CD4-positive, alpha-beta T cell (primary cell): Measurements from ENCODE around the gene EIPR1. TPM values are rescaled to one million over a fixed set of nuclear protein-coding genes. Genes with fewer than 3 reads are reported as not detected.

Source experiments
- ATAC-seq: fragments of 200-7000 bp; cut with Tn5 transposase; one replicate; pipeline ENCODE4 v1.10.0; 2022; ENCODE audit warnings: mild to moderate bottlenecking; ENCODE audit not compliant: poor library complexity
- CTCF ChIA-PET: fragments of 350-600 bp; sonication (Branson Sonifier 250); formaldehyde crosslinking; loops from one replicate; lab custom pipeline; 2021; ENCODE audit warnings: antibody characterized with exemption, inconsistent platforms; lab: Charles Lee
- POLR2A ChIA-PET: fragments of 350-600 bp; sonication (Branson Sonifier 250); formaldehyde crosslinking; loops from one replicate; lab custom pipeline; 2021; ENCODE audit warnings: antibody characterized with exemption, inconsistent platforms; lab: Charles Lee
- DNase-seq, 14 experiments: peaks; one replicate each; pipeline ENCODE4 v3.0.0-alpha.2; 2013 to 2020; ENCODE audit warnings: mixed read lengths in 2 of 14
- H3K27ac ChIP-seq, 2 donors: one replicate each; pipeline versions ENCODE4 v1.5.1 to v1.7.0; 2013; ENCODE audit warnings: low read length in 2 of 2, low read depth in 1 of 2, mild to moderate bottlenecking in 1 of 2
- H3K27me3 ChIP-seq, 2 experiments: 1 replicate in 1 of 2; 2 replicates in 1 of 2; pipeline versions ENCODE4 v1.6.1 to v1.7.0; 2013; ENCODE audit warnings: low read length in 2 of 2, control low read depth in 1 of 2, mild to moderate bottlenecking in 1 of 2, moderate library complexity in 1 of 2; ENCODE audit not compliant: insufficient read depth in 2 of 2, control insufficient read depth in 1 of 2
- H3K36me3 ChIP-seq: one replicate; pipeline ENCODE4 v1.6.1; 2013; ENCODE audit warnings: low read length, control low read depth; ENCODE audit not compliant: insufficient read depth
- H3K4me1 ChIP-seq: one replicate; pipeline ENCODE4 v1.6.1; 2013; ENCODE audit warnings: low read length, control low read depth; ENCODE audit not compliant: insufficient read depth
- H3K4me3 ChIP-seq: one replicate; pipeline ENCODE4 v1.5.1; 2013; ENCODE audit warnings: mild to moderate bottlenecking, low read length, moderate library complexity
- H3K9me3 ChIP-seq, 2 experiments: 1 replicate in 1 of 2; 2 replicates in 1 of 2; pipeline versions ENCODE4 v1.6.1 to v1.7.0; 2013; ENCODE audit warnings: low read length in 2 of 2, mild to moderate bottlenecking in 2 of 2, control low read depth in 1 of 2, moderate library complexity in 1 of 2; ENCODE audit not compliant: control insufficient read depth in 1 of 2, insufficient read depth in 1 of 2
- H3K27ac Mint-ChIP-seq: one replicate; pipeline ENCODE4 v1.8.0; 2020; ENCODE audit warnings: mixed read lengths
- H3K27me3 Mint-ChIP-seq: one replicate; pipeline ENCODE4 v1.8.0; 2021; ENCODE audit warnings: mixed read lengths
- H3K36me3 Mint-ChIP-seq: one replicate; pipeline ENCODE4 v1.8.0; 2021; ENCODE audit warnings: low read depth, mixed read lengths
- H3K4me1 Mint-ChIP-seq: one replicate; pipeline ENCODE4 v1.8.0; 2021; ENCODE audit warnings: low read depth, mixed read lengths
- H3K4me3 Mint-ChIP-seq: one replicate; pipeline ENCODE4 v1.8.0; 2020; ENCODE audit warnings: mild to moderate bottlenecking, mixed read lengths
- H3K9me3 Mint-ChIP-seq: one replicate; pipeline ENCODE4 v1.8.0; 2020; ENCODE audit warnings: mixed read lengths
- CTCF ChIP-seq: fragments of 200-600 bp; IDR thresholded peaks from one replicate; pipeline ENCODE4 v1.8.0; 2022; ENCODE audit warnings: antibody characterized with exemption, mild to moderate bottlenecking
- intact Hi-C, 2 experiments: fragments of 100-400 bp; cut with DNase I in 1 of 2; cut with micrococcal nuclease in 1 of 2; formaldehyde crosslinking; loops; one replicate each; pipeline versions ENCODE4 v1.15.1 to v1.9.0; 2023 to 2025; cut with DNase I, micrococcal nuclease
- total RNA-seq, 174 experiments: library from RNA in 2 of 174; stranded (reverse) in 2 of 174; gene quantifications; one replicate each; pipeline ENCODE4 v1.2.3 and lab custom pipeline; 2021 to 2026

The EIPR1 gene
- total RNA-seq, 2 experiments from 2014 or later = 11.0 to 12.4 TPM

- Histone ChIP-seq H3K4me3 (no peak overlapping the region), H3K27me3 (no peaks in the 10 kb centered on the region), H3K36me3 (no peaks in the 10 kb centered on the region), H3K27ac (no peak overlapping the region), H3K4me1 (no peaks in the 10 kb centered on the region), H3K9me3 (peaks cover 0 to 19% of the 10 kb centered on the region in 2 experiments)
- intact Hi-C loops = no loop called here
- H3K27ac Mint-ChIP-seq = no peak overlapping the region
- H3K4me3 Mint-ChIP-seq = no peak overlapping the region
- H3K27me3 Mint-ChIP-seq = no peaks in the 10 kb centered on the region
- peaks cover 28% of the 10 kb centered on the region for H3K36me3 Mint-ChIP-seq
- no peak for DNase-seq
- peaks cover 9% of the 10 kb centered on the region for H3K9me3 Mint-ChIP-seq
- no peaks in the 10 kb centered on the region for H3K4me1 Mint-ChIP-seq
- no peak for TF ChIP-seq CTCF
- ChIA-PET POLR2A (no interaction called here), CTCF (no interaction called here)
- no peak for ATAC-seq
Measured at GRCh38 chr2:3151153-3151918, 226.3 kb downstream of the EIPR1 start.

GRCh38 chr2:3149441-3150217 lies 228.0 kb downstream of the EIPR1 start:
- no peaks in the 10 kb centered on the region for H3K4me1 ChIP-seq
- H3K36me3 ChIP-seq = no peaks in the 10 kb centered on the region
- TF ChIP-seq CTCF = no peak
- Mint-ChIP-seq H3K4me1 (no peaks in the 10 kb centered on the region), H3K9me3 (peaks cover 9% of the 10 kb centered on the region), H3K36me3 (peaks cover 28% of the 10 kb centered on the region), H3K27ac (no peak overlapping the region), H3K27me3 (no peaks in the 10 kb centered on the region), H3K4me3 (no peak overlapping the region)
- H3K27ac ChIP-seq = no peak overlapping the region
- intact Hi-C loops = no loop called here
- ATAC-seq (no peak), DNase-seq (no peak)
- no peaks in the 10 kb centered on the region for H3K27me3 ChIP-seq
- H3K4me3 ChIP-seq = no peak overlapping the region
- POLR2A ChIA-PET = no interaction called here
- CTCF ChIA-PET = no interaction called here
- peaks cover 0 to 17% of the 10 kb centered on the region in 2 experiments for H3K9me3 ChIP-seq

GRCh38 chr2:3148716-3149115 lies 228.9 kb downstream of the EIPR1 start:
- no peak overlapping the region for H3K27ac Mint-ChIP-seq

More at GRCh38 chr2:3148716-3149115, 228.9 kb downstream of the EIPR1 start:
- Mint-ChIP-seq H3K27me3 (no peaks in the 10 kb centered on the region), H3K4me1 (no peaks in the 10 kb centered on the region), H3K9me3 (peaks cover 9% of the 10 kb centered on the region), H3K36me3 (peaks cover 28% of the 10 kb centered on the region), H3K4me3 (no peak overlapping the region)
- Histone ChIP-seq H3K36me3 (no peaks in the 10 kb centered on the region), H3K9me3 (peaks cover 0 to 8% of the 10 kb centered on the region in 2 experiments), H3K27ac (no peak overlapping the region), H3K4me1 (no peaks in the 10 kb centered on the region), H3K4me3 (no peak overlapping the region), H3K27me3 (no peaks in the 10 kb centered on the region)
- ATAC-seq (no peak), DNase-seq (no peak)
- TF ChIP-seq CTCF = no peak
- POLR2A ChIA-PET = no interaction called here
- intact Hi-C loops = no loop called here
- CTCF ChIA-PET = no interaction called here
